GM12878 (cell line): ENCODE data around the gene COL4A2. TPM values are rescaled to one million over a fixed set of nuclear protein-coding genes. Genes with fewer than 3 reads are reported as not detected.

Experiments used
- ATAC-seq: fragments of 200-7000 bp; cut with Tn5 transposase; 3 replicates; pipeline ENCODE4 v1.9.1; 2020; ENCODE audit warnings: mild to moderate bottlenecking, moderate library complexity
- BruUV-seq: library from RNA; stranded (reverse); fragments of 400-500 nt; replicated peaks from 2 replicates; lab custom pipeline; 2021; lab: Mats Ljungman, UMichigan
- CTCF ChIA-PET: fragments of 300-600 bp; sonication (Branson Sonifier 250); formaldehyde crosslinking; extraction: SDS; loops from one replicate; lab custom pipeline; 2021; ENCODE audit warnings: inconsistent platforms; lab: Yijun Ruan, JAX
- POLR2A ChIA-PET: fragments of 350-600 bp; formaldehyde crosslinking; extraction: SDS; loops from one replicate; lab custom pipeline; 2021; ENCODE audit warnings: inconsistent platforms; lab: Charles Lee
- RAD21 ChIA-PET: fragments of 300-600 bp; sonication (Branson Sonifier 250); formaldehyde crosslinking; loops from one replicate; lab custom pipeline; 2023; ENCODE audit warnings: antibody characterized with exemption; ENCODE audit not compliant: unreplicated experiment; lab: Charles Lee
- SMC1A ChIA-PET: fragments of 300-600 bp; sonication (Branson Sonifier 250); formaldehyde crosslinking; loops from one replicate; lab custom pipeline; 2023; ENCODE audit not compliant: unreplicated experiment, uncharacterized antibody; lab: Charles Lee
- DNase-seq: peaks from one replicate; pipeline ENCODE4 v3.0.0-alpha.2; 2011; ENCODE audit warnings: low read depth, low spot score
- FAIRE-seq: peaks from 3 replicates; lab custom pipeline; 2011; peaks lifted over from hg19 to GRCh38; lab: Jason Lieb, UNC
- H2AFZ ChIP-seq: 2 replicates; pipeline ENCODE4 v1.6.0; 2011; ENCODE audit warnings: low read depth, low read length, control low read depth; ENCODE audit not compliant: control insufficient read depth
- H3K27ac ChIP-seq: 2 replicates; pipeline ENCODE4 v1.5.1; 2011; ENCODE audit warnings: control low read depth; ENCODE audit not compliant: control insufficient read depth, insufficient read depth
- H3K27me3 ChIP-seq, 2 experiments: replicated peaks in 1 of 2; 2 replicates each; pipeline versions ENCODE4 v1.6.0 to v1.6.1; 2011; ENCODE audit warnings: low read length in 1 of 2; ENCODE audit not compliant: control insufficient read depth in 2 of 2, insufficient read depth in 2 of 2
- H3K36me3 ChIP-seq, 2 experiments: 2 replicates each; pipeline ENCODE4 v1.5.1; 2011; ENCODE audit warnings: low read length in 1 of 2; ENCODE audit not compliant: control insufficient read depth in 2 of 2, insufficient read depth in 2 of 2
- H3K4me1 ChIP-seq: 2 replicates; pipeline ENCODE4 v1.6.1; 2011; ENCODE audit warnings: mild to moderate bottlenecking, low read length, moderate library complexity, mixed read lengths; ENCODE audit not compliant: control insufficient read depth, insufficient read depth
- H3K4me2 ChIP-seq: 2 replicates; pipeline ENCODE4 v1.6.0; 2011; ENCODE audit warnings: control low read depth; ENCODE audit not compliant: control insufficient read depth, insufficient read depth
- H3K4me3 ChIP-seq: fragments of 200-600 bp; sonication (generic); 2 replicates; pipeline ENCODE4 v1.5.1; 2016
- H3K79me2 ChIP-seq: 2 replicates; pipeline ENCODE4 v1.6.0; 2011; ENCODE audit warnings: low read length; ENCODE audit not compliant: control insufficient read depth, insufficient read depth
- H3K9ac ChIP-seq: 2 replicates; pipeline ENCODE4 v1.8.0; 2011; ENCODE audit warnings: low read length, control low read depth, mixed read lengths; ENCODE audit not compliant: control insufficient read depth, insufficient read depth
- H3K9me3 ChIP-seq: replicated peaks from 3 replicates; pipeline ENCODE4 v1.5.1; 2011; ENCODE audit warnings: mild to moderate bottlenecking, low read length; ENCODE audit not compliant: control insufficient read depth, insufficient read depth
- H4K20me1 ChIP-seq: 2 replicates; pipeline ENCODE4 v1.6.0; 2011; ENCODE audit not compliant: control insufficient read depth, insufficient read depth
- ATF7 ChIP-seq: fragments of 450-650 bp; IDR thresholded peaks from 2 replicates; pipeline ENCODE4 v1.6.1; 2016; ENCODE audit warnings: low read depth, mild to moderate bottlenecking
- BMI1 ChIP-seq: fragments of 450-650 bp; IDR thresholded peaks from 2 replicates; pipeline ENCODE4 v1.6.1; 2016; ENCODE audit warnings: mild to moderate bottlenecking, moderate library complexity, borderline replicate concordance
- EP300 ChIP-seq, 2 experiments: fragments of 150-350 bp in 1 of 2; IDR thresholded peaks; 2 replicates each; pipeline ENCODE4 v1.6.1; 2011 to 2012; ENCODE audit warnings: low read depth in 2 of 2, low read length in 2 of 2, borderline replicate concordance in 1 of 2, improper control_type of control experiment in 1 of 2, inconsistent platforms in 1 of 2; ENCODE audit not compliant: control insufficient read depth in 1 of 2
- MTA2 ChIP-seq: fragments of 450-650 bp; IDR thresholded peaks from 2 replicates; pipeline ENCODE4 v1.6.1; 2016; ENCODE audit warnings: low read depth, mild to moderate bottlenecking, moderate library complexity
- NFYB ChIP-seq: IDR thresholded peaks from 2 replicates; pipeline ENCODE4 v1.6.1; 2011; ENCODE audit warnings: low read depth, mild to moderate bottlenecking, low read length, improper control_type of control experiment, moderate library complexity; ENCODE audit not compliant: insufficient read depth
- RFX5 ChIP-seq: IDR thresholded peaks from 2 replicates; pipeline ENCODE4 v1.6.1; 2011; ENCODE audit warnings: low read depth, low read length, improper control_type of control experiment
- SIX5 ChIP-seq: IDR thresholded peaks from 2 replicates; pipeline ENCODE4 v1.6.1; 2011; ENCODE audit warnings: mild to moderate bottlenecking, low read depth, low read length, moderate library complexity; ENCODE audit not compliant: severe bottlenecking
- SMAD1 ChIP-seq: fragments of 450-650 bp; IDR thresholded peaks from 2 replicates; pipeline ENCODE4 v1.6.1; 2018; ENCODE audit warnings: mild to moderate bottlenecking, low read depth; ENCODE audit not compliant: partially characterized antibody
- USF1 ChIP-seq: IDR thresholded peaks from 2 replicates; pipeline ENCODE4 v1.6.1; 2011; ENCODE audit warnings: borderline replicate concordance, low read depth, mild to moderate bottlenecking, moderate library complexity, mixed read lengths, low read length; ENCODE audit not compliant: insufficient read depth; ENCODE audit errors: extremely low read length
- ZBTB4 ChIP-seq: fragments of 450-650 bp; formaldehyde crosslinking; IDR thresholded peaks from 2 replicates; pipeline ENCODE4 v1.4.0; 2022; ENCODE audit warnings: mild to moderate bottlenecking, moderate library complexity
- ZNF217 ChIP-seq: fragments of 450-650 bp; IDR thresholded peaks from 2 replicates; pipeline ENCODE4 v1.6.1; 2017; ENCODE audit warnings: antibody characterized with exemption, mild to moderate bottlenecking
- ZNF622 ChIP-seq: fragments of 450-650 bp; IDR thresholded peaks from 2 replicates; pipeline ENCODE4 v1.6.1; 2017; ENCODE audit warnings: mild to moderate bottlenecking, inconsistent platforms
- WGBS: methylation state at CpG from one replicate; pipeline ENCODE4 v1.1.6; 2016; ENCODE audit warnings: low lambda C conversion rate; ENCODE audit not compliant: insufficient replicate concordance, insufficient coverage; ENCODE audit errors: missing lambda C conversion rate; 5-methylcytosine and 5-hydroxymethylcytosine counted together
- in situ Hi-C: fragments of 300-500 bp; cut with MboI; formaldehyde crosslinking; loops from 9 replicates; pipeline ENCODE4 v1.14.3; 2018; ENCODE audit warnings: mixed read lengths
- intact Hi-C: fragments of 100-400 bp; cut with micrococcal nuclease; formaldehyde crosslinking; loops from one replicate; pipeline ENCODE4 v1.14.2; 2022; ENCODE audit not compliant: unreplicated experiment
- polyA plus RNA-seq, 11 experiments: library from polyadenylated mRNA; depleted of rRNA in 4 of 11; unstranded in 6 of 11; stranded (reverse) in 5 of 11; fragments of >200 nt; fragmentation: Nextera tagmentation in 4 of 11; fragmentation: Illumina TruSeq in 1 of 11; extraction: Ambion mirVana in 4 of 11; extraction: Trizol in 1 of 11; gene quantifications; 1 replicate in 1 of 11; 2 replicates in 10 of 11; pipeline versions ENCODE4 v1.2.1 to v1.2.3, GENCODE V29; 2011 to 2016; ENCODE audit warnings: inconsistent platforms in 2 of 11, missing spikeins in 2 of 11, low read depth in 1 of 11
- total RNA-seq, 4 experiments: library from RNA; depleted of rRNA in 3 of 4; stranded (reverse); fragments of >200 nt in 3 of 4; fragmentation: Illumina TruSeq in 1 of 4; extraction: Trizol in 1 of 4; gene quantifications; 2 replicates each; pipeline versions ENCODE4 v1.2.1 to v1.2.3, GENCODE V29; 2013 to 2021
- TF ChIP-seq, protein P1 (sequence below), 3 experiments: IDR thresholded peaks in 2 of 3; conservative IDR thresholded peaks in 1 of 3; 2 replicates each; pipeline ENCODE4 v1.5.1; 2011; ENCODE audit warnings: low read depth in 3 of 3, low read length in 3 of 3, mild to moderate bottlenecking in 3 of 3, control low read depth in 2 of 3, moderate library complexity in 2 of 3, inconsistent platforms in 1 of 3, mixed read lengths in 1 of 3; ENCODE audit not compliant: control insufficient read depth in 2 of 3, insufficient read depth in 1 of 3; ENCODE audit errors: extremely low read depth in 1 of 3

COL4A2 gene
- total and polyA plus RNA-seq, 10 of the 15 experiments (the other 5 are each of a cell fraction or from before 2014, with no cell fraction given) = 0.16 to 1.6 (median 0.62) TPM; not detected in 3

DNA sequence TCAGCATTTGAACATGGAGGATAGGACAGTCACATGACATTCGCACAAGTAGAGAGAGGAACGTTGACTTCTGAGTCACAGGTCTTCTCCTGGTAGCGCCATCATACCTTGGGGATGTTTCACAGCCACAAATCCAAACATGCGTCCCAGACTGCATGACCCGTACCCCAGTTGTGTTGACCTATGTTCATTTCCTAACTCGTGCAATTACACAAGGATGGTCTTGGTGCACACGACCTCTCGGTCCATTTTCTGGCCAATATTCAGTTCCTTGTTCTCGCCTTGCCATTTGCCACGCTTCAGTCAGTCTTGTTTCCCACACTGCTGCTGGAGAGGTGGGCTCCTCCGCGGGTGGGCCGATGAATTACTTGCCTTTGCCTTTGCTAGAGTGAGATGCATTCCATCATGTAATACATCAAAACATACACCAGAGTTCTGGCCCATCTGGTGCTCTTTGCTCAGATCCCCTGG lies 87.3 kb downstream of the COL4A2 start:
- WGBS = 62% methylated on average over 13 of the region's 13 CpGs
- SMC1A ChIA-PET = no interaction called here
- H3K9me3 ChIP-seq = no peaks in the 10 kb centered on the region; the same call in 2 of the 3 replicates
- H3K36me3 ChIP-seq = no peaks in the 10 kb centered on the region
- H3K9ac ChIP-seq = no peak overlapping the region
- H4K20me1 ChIP-seq = no peaks in the 10 kb centered on the region
- intact Hi-C loops = no loop called here
- FAIRE-seq (no peak), DNase-seq (no peak), ATAC-seq (no peak)
- POLR2A ChIA-PET = no interaction called here
- no peaks in the 10 kb centered on the region for H3K27me3 ChIP-seq
- RAD21 ChIA-PET = no interaction called here
- in situ Hi-C loops = no loop called here
- no peak overlapping the region for H2AFZ ChIP-seq
- TF ChIP-seq NFYB (no peak), SMAD1 (no peak), MTA2 (no peak), BMI1 (no peak), ZNF622 (no peak), USF1 (no peak), ZNF217 (no peak), EP300 (IDR thresholded peaks at IDR 0.05; ENCODE audit: borderline replicate concordance in 1 of 2, control insufficient read depth in 1 of 2, low read depth in 2 of 2, low read length in 2 of 2) (no peak), ATF7 (no peak), RFX5 (no peak), SIX5 (no peak), ZBTB4 (no peak)
- TF ChIP-seq, protein P1, sequence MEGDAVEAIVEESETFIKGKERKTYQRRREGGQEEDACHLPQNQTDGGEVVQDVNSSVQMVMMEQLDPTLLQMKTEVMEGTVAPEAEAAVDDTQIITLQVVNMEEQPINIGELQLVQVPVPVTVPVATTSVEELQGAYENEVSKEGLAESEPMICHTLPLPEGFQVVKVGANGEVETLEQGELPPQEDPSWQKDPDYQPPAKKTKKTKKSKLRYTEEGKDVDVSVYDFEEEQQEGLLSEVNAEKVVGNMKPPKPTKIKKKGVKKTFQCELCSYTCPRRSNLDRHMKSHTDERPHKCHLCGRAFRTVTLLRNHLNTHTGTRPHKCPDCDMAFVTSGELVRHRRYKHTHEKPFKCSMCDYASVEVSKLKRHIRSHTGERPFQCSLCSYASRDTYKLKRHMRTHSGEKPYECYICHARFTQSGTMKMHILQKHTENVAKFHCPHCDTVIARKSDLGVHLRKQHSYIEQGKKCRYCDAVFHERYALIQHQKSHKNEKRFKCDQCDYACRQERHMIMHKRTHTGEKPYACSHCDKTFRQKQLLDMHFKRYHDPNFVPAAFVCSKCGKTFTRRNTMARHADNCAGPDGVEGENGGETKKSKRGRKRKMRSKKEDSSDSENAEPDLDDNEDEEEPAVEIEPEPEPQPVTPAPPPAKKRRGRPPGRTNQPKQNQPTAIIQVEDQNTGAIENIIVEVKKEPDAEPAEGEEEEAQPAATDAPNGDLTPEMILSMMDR (IDR thresholded peaks at IDR 0.05 in 2 of 3, conservative IDR thresholded peaks at IDR 0.05 in 1 of 3; ENCODE audit: control insufficient read depth in 2 of 3, extremely low read depth in 1 of 3, insufficient read depth in 1 of 3, low read depth in 3 of 3, low read length in 3 of 3) = no peak
- no peak overlapping the region for H3K4me2 ChIP-seq
- H3K4me3 ChIP-seq = no peak overlapping the region
- no TSS peak for BruUV-seq
- CTCF ChIA-PET = no interaction called here
- H3K27ac ChIP-seq = no peak overlapping the region
- no peaks in the 10 kb centered on the region for H3K79me2 ChIP-seq
- H3K4me1 ChIP-seq = no peaks in the 10 kb centered on the region
